B cell (primary cell): Measurements from ENCODE around the gene CD38. TPM values are rescaled to one million over a fixed set of nuclear protein-coding genes. Genes with fewer than 3 reads are reported as not detected.

Experiments used
- ATAC-seq: fragments of 200-7000 bp; cut with Tn5 transposase; one replicate; pipeline ENCODE4 v1.10.0; 2021; ENCODE audit warnings: low read depth, mild to moderate bottlenecking, moderate number of reproducible peaks, moderate library complexity
- CTCF ChIA-PET: fragments of 350-600 bp; sonication (Branson Sonifier 250); formaldehyde crosslinking; loops from one replicate; lab custom pipeline; 2021; ENCODE audit warnings: antibody characterized with exemption, inconsistent platforms; lab: Charles Lee
- POLR2A ChIA-PET: fragments of 350-600 bp; sonication (Branson Sonifier 250); formaldehyde crosslinking; loops from one replicate; lab custom pipeline; 2021; ENCODE audit warnings: antibody characterized with exemption; lab: Charles Lee
- DNase-seq: peaks from one replicate; pipeline ENCODE4 v3.0.0; 2013
- H2AFZ ChIP-seq: 2 replicates; pipeline ENCODE4 v1.6.1; 2012; ENCODE audit warnings: mild to moderate bottlenecking, low read depth, low read length; ENCODE audit not compliant: insufficient read depth, poor library complexity, severe bottlenecking
- H3K27ac ChIP-seq, 2 donors: 1 replicate in 1 of 2; 2 replicates in 1 of 2; pipeline ENCODE4 v1.5.1; 2012 to 2013; ENCODE audit warnings: low read length in 2 of 2, mild to moderate bottlenecking in 2 of 2, moderate library complexity in 1 of 2
- H3K27me3 ChIP-seq, 4 experiments: fragments of 200-600 bp in 1 of 4; sonication (generic) in 1 of 4; replicated peaks in 1 of 4; 1 replicate in 2 of 4; 2 replicates in 2 of 4; pipeline versions ENCODE4 v1.6.1 to v1.7.0; 2013 to 2016; ENCODE audit warnings: low read length in 3 of 4, mild to moderate bottlenecking in 2 of 4, mixed read lengths in 1 of 4, moderate library complexity in 1 of 4; ENCODE audit not compliant: insufficient read depth in 4 of 4, control insufficient read depth in 3 of 4; ENCODE audit errors: control extremely low read depth in 1 of 4
- H3K36me3 ChIP-seq, 2 experiments: replicated peaks in 1 of 2; 1 replicate in 1 of 2; 2 replicates in 1 of 2; pipeline versions ENCODE4 v1.6.1 to v1.7.1; 2013; ENCODE audit warnings: low read length in 1 of 2; ENCODE audit not compliant: insufficient read depth in 2 of 2, control insufficient read depth in 1 of 2; ENCODE audit errors: control extremely low read depth in 1 of 2, extremely low read depth in 1 of 2
- H3K4me1 ChIP-seq, 2 donors: fragments of 200-600 bp in 1 of 2; sonication (generic) in 1 of 2; 1 replicate in 1 of 2; 2 replicates in 1 of 2; pipeline versions ENCODE4 v1.5.1 to v1.6.1; 2013 to 2017; ENCODE audit warnings: low read length in 2 of 2; ENCODE audit not compliant: control insufficient read depth in 2 of 2, insufficient read depth in 2 of 2
- H3K4me2 ChIP-seq: replicated peaks from 2 replicates; pipeline ENCODE3; 2012; ENCODE audit warnings: mild to moderate bottlenecking, low read depth, low read length; ENCODE audit not compliant: poor library complexity, severe bottlenecking
- H3K4me3 ChIP-seq, 5 experiments: fragments of 200-600 bp in 1 of 5; sonication (generic) in 1 of 5; 1 replicate in 3 of 5; 2 replicates in 2 of 5; pipeline versions ENCODE4 v1.5.1 to v1.7.0; 2011 to 2016; ENCODE audit warnings: low read length in 4 of 5, mild to moderate bottlenecking in 4 of 5, low read depth in 2 of 5, control low read depth in 1 of 5, moderate library complexity in 1 of 5; ENCODE audit not compliant: insufficient read depth in 1 of 5; ENCODE audit errors: control extremely low read depth in 1 of 5, extremely low read depth in 1 of 5
- H3K79me2 ChIP-seq: fragments of 200-600 bp; sonication (generic); one replicate; pipeline ENCODE4 v1.6.0; 2016; ENCODE audit warnings: low read length; ENCODE audit not compliant: control insufficient read depth, insufficient read depth
- H3K9ac ChIP-seq: fragments of 200-600 bp; sonication (generic); 2 replicates; pipeline ENCODE4 v1.6.1; 2017; ENCODE audit warnings: mild to moderate bottlenecking, low read length, moderate library complexity
- H3K9me3 ChIP-seq, 3 donors: one replicate each; pipeline versions ENCODE4 v1.6.1 to v1.7.1; 2013; ENCODE audit warnings: low read length in 2 of 3; ENCODE audit not compliant: control insufficient read depth in 2 of 3, insufficient read depth in 1 of 3; ENCODE audit errors: control extremely low read depth in 1 of 3
- H4K20me1 ChIP-seq: 2 replicates; pipeline ENCODE4 v1.6.0; 2012; ENCODE audit warnings: mild to moderate bottlenecking, low read length; ENCODE audit not compliant: insufficient read depth, control insufficient read depth, poor library complexity, severe bottlenecking
- H3K27ac Mint-ChIP-seq: one replicate; pipeline ENCODE4 v1.8.0; 2021; ENCODE audit warnings: mixed read lengths
- H3K27me3 Mint-ChIP-seq: one replicate; pipeline ENCODE4 v1.8.0; 2021; ENCODE audit warnings: mixed read lengths
- H3K4me1 Mint-ChIP-seq: one replicate; pipeline ENCODE4 v1.8.0; 2021; ENCODE audit warnings: mixed read lengths
- H3K4me3 Mint-ChIP-seq: one replicate; pipeline ENCODE4 v1.8.0; 2021; ENCODE audit warnings: mixed read lengths
- H3K9me3 Mint-ChIP-seq: one replicate; pipeline ENCODE4 v1.8.0; 2022; ENCODE audit warnings: mixed read lengths; ENCODE audit not compliant: insufficient read depth
- CTCF ChIP-seq: fragments of 200-600 bp; IDR thresholded peaks from one replicate; pipeline ENCODE4 v1.8.0; 2022; ENCODE audit warnings: antibody characterized with exemption, mild to moderate bottlenecking
- EZH2 ChIP-seq: IDR thresholded peaks from 2 replicates; pipeline ENCODE4 v1.6.1; 2012; ENCODE audit warnings: borderline replicate concordance, low read depth, mild to moderate bottlenecking, moderate library complexity, low read length; ENCODE audit not compliant: insufficient read depth, poor library complexity, severe bottlenecking
- WGBS: methylation state at CpG from one replicate; pipeline ENCODE4 v1.1.5; 2013; ENCODE audit warnings: missing lambda C conversion rate; ENCODE audit not compliant: insufficient coverage; 5-methylcytosine and 5-hydroxymethylcytosine counted together
- intact Hi-C: fragments of 100-400 bp; cut with micrococcal nuclease; formaldehyde crosslinking; loops from one replicate; pipeline ENCODE4 v1.10.0; 2022
- polyA plus RNA-seq: library from polyadenylated mRNA; depleted of rRNA; stranded (reverse); fragments of >200 nt; gene quantifications from 2 replicates; pipeline ENCODE4 v1.2.3, GENCODE V29; 2012
- total RNA-seq, 2 donors: library from RNA; stranded (reverse); fragments of 120-200 nt in 1 of 2; gene quantifications; 1 replicate in 1 of 2; 2 replicates in 1 of 2; pipeline versions ENCODE4 v1.2.3 to v1.2.4, GENCODE V29; 2013 to 2022

CD38 gene
- total and polyA plus RNA-seq, 2 donors (not counting 1 experiment from before 2014, with no cell fraction given): 10.1 to 12.9 TPM

DNA sequence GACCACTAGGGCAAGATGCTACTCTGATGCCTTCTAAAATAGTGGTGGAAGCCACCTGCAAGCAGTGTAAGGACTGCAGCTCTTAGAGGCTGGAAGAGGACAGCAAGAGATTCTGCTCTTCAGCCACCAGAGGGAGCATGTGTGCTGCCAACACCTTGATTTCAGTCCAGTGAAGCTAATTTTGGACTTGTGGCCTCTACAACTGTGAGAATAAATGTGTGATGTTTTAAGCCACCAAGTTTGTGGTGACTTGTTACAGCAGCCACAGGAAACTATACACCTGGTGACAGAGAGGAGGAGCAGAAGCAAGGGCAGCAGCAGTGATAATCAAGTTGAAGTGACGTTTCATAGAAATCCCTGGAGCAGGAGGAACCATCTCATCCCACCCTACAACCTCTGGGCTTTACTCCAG, 104.6 kb downstream of the CD38 start:
- Histone ChIP-seq H3K4me3 (no peak overlapping the region), H3K36me3 (no peaks in the 10 kb centered on the region), H2AFZ (no peak overlapping the region), H3K4me2 (no peak overlapping the region), H3K27ac (no peak overlapping the region), H4K20me1 (no peaks in the 10 kb centered on the region), H3K9me3 (peaks cover 0 to 4% (median 0%) of the 10 kb centered on the region in 3 donors), H3K27me3 (peaks cover 0 to 3% (median 0%) of the 10 kb centered on the region in 4 experiments), H3K9ac (no peak overlapping the region), H3K4me1 (no peaks in the 10 kb centered on the region), H3K79me2 (no peaks in the 10 kb centered on the region)
- DNase-seq (peak; percentile 71), ATAC-seq (peak; percentile 65)
- CTCF ChIA-PET: interaction anchor here (0.7 to 5.8 kb wide), 37 partner anchors 8 to 386 kb away, joined by 3 to 74 read pairs (median 4); partner anchors contain the start of gene FAM200B
- intact Hi-C loops: loop anchor here (1.0 to 5.0 kb wide), 3 partner anchors 75 to 383 kb away; no protein-coding TSS in a partner anchor
- Mint-ChIP-seq H3K4me3 (no peak overlapping the region), H3K4me1 (peaks cover 2% of the 10 kb centered on the region), H3K9me3 (peaks cover 2% of the 10 kb centered on the region), H3K27ac (no peak overlapping the region), H3K27me3 (peaks cover 4% of the 10 kb centered on the region)
- TF ChIP-seq EZH2: no peak
- peak; percentile 91 for TF ChIP-seq CTCF
- POLR2A ChIA-PET: no interaction called here
- no CpG with 5 or more reads among the region's 1 CpG for WGBS

- Mint-ChIP-seq H3K27ac (no peak overlapping the region), H3K27me3 (peaks cover 4% of the 10 kb centered on the region), H3K4me1 (peaks cover 2% of the 10 kb centered on the region), H3K9me3 (no peaks in the 10 kb centered on the region), H3K4me3 (no peak overlapping the region)
- ATAC-seq (no peak), DNase-seq (no peak)
- Histone ChIP-seq H2AFZ (no peak overlapping the region), H4K20me1 (no peaks in the 10 kb centered on the region), H3K9me3 (no peaks in the 10 kb centered on the region), H3K4me2 (no peak overlapping the region), H3K27me3 (peaks cover 0 to 3% (median 0%) of the 10 kb centered on the region in 4 experiments), H3K4me1 (no peaks in the 10 kb centered on the region), H3K4me3 (no peak overlapping the region), H3K79me2 (no peaks in the 10 kb centered on the region), H3K27ac (no peak overlapping the region), H3K36me3 (no peaks in the 10 kb centered on the region), H3K9ac (no peak overlapping the region)
- CTCF ChIA-PET: interaction anchor here (0.9 to 5.8 kb wide), 22 partner anchors 9 to 385 kb away, joined by 3 to 74 read pairs (median 4); partner anchors contain the start of gene FAM200B
- TF ChIP-seq CTCF (no peak), EZH2 (no peak)
- WGBS: 98% methylated on average over 4 of the region's 4 CpGs
- POLR2A ChIA-PET: no interaction called here
- intact Hi-C loops: loop anchor here (5.0 kb wide), 1 partner anchor 76 kb away; no protein-coding TSS in a partner anchor
Observed at GRCh38 chr4:15883610-15884243, 105.6 kb downstream of the CD38 start.
